Aorta (tissue), 5 donors: ENCODE data around the gene CPA1. TPM values are rescaled to one million over a fixed set of nuclear protein-coding genes. Genes with fewer than 3 reads are reported as not detected.

Experiments used
- ATAC-seq: fragments of 200-7000 bp; cut with Tn5 transposase; one replicate; pipeline ENCODE4 v1.9.1; 2022; ENCODE audit warnings: moderate library complexity; ENCODE audit not compliant: low FRiP score
- DNase-seq, 2 donors: peaks; one replicate each; pipeline ENCODE4 v3.0.0-alpha.2; 2020
- H3K27ac ChIP-seq, 2 donors: one replicate each; pipeline ENCODE4 v1.5.1; 2013; ENCODE audit warnings: low read length in 2 of 2, mild to moderate bottlenecking in 2 of 2, moderate library complexity in 2 of 2, control low read depth in 1 of 2, inconsistent platforms in 1 of 2, low read depth in 1 of 2
- H3K27me3 ChIP-seq, 2 donors: one replicate each; pipeline ENCODE4 v1.6.1; 2013; ENCODE audit warnings: control low read depth in 1 of 2, low read length in 1 of 2, mild to moderate bottlenecking in 1 of 2, moderate library complexity in 1 of 2; ENCODE audit not compliant: insufficient read depth in 2 of 2, control insufficient read depth in 1 of 2
- H3K36me3 ChIP-seq, 2 donors: one replicate each; pipeline ENCODE4 v1.6.1; 2013; ENCODE audit warnings: control low read depth in 1 of 2, low read length in 1 of 2, mild to moderate bottlenecking in 1 of 2; ENCODE audit not compliant: insufficient read depth in 2 of 2, control insufficient read depth in 1 of 2
- H3K4me1 ChIP-seq, 2 donors: one replicate each; pipeline ENCODE4 v1.6.1; 2013; ENCODE audit warnings: low read length in 2 of 2, control low read depth in 1 of 2, mild to moderate bottlenecking in 1 of 2, moderate library complexity in 1 of 2; ENCODE audit not compliant: insufficient read depth in 2 of 2, control insufficient read depth in 1 of 2
- H3K4me3 ChIP-seq, 2 donors: one replicate each; pipeline ENCODE4 v1.5.1; 2013; ENCODE audit warnings: low read length in 2 of 2, control low read depth in 1 of 2, mild to moderate bottlenecking in 1 of 2
- H3K9me3 ChIP-seq: one replicate; pipeline ENCODE4 v1.6.1; 2013; ENCODE audit warnings: mild to moderate bottlenecking, low read length; ENCODE audit not compliant: control insufficient read depth
- WGBS, 2 donors: extraction: QIAGEN DNeasy Blood & Tissue Kit; methylation state at CpG; one replicate each; pipeline ENCODE4 v1.1.7; 2013; 5-methylcytosine and 5-hydroxymethylcytosine counted together
- intact Hi-C, 2 donors: fragments of 100-400 bp; cut with DNase I; formaldehyde crosslinking; loops; one replicate each; pipeline versions ENCODE4 v1.14.2 to v1.15.0; 2022
- polyA plus RNA-seq, 2 donors: library from polyadenylated mRNA; stranded (reverse); fragments of 200-250 nt; gene quantifications; one replicate each; pipeline ENCODE4 v1.2.3, GENCODE V29; 2013
- total RNA-seq, 2 donors: library from RNA; stranded (reverse); fragmentation: NEBNext Ultra II Directional; extraction: Animal tissue kit (Norgen Biotek cat#: 25700); gene quantifications; one replicate each; pipeline ENCODE4 v1.2.1, GENCODE V29; 2021
- donor health status: healthy with polysubstance abuse.
- donor health status: Bipolar disorder and iron deficiency.
- donor health status: DM: no; HTN: no; CAD: no.
- donor health status: DM: no; HTN: no; CAD: no.
- donor health status: DM: yes; HTN: yes; CAD: no.

CPA1 gene
- total and polyA plus RNA-seq, 4 donors, result 3.6 to 9.4 (median 6.2) TPM

GRCh38 chr7:130362251-130362816, 18.0 kb upstream of the CPA1 start:
- DNase-seq (no peak), ATAC-seq (no peak)
- Histone ChIP-seq H3K4me3 (no peak overlapping the region), H3K36me3 (no peaks in the 10 kb centered on the region), H3K27me3 (no peaks in the 10 kb centered on the region), H3K4me1 (no peaks in the 10 kb centered on the region), H3K9me3 (no peaks in the 10 kb centered on the region), H3K27ac (no peak overlapping the region)
- intact Hi-C loops, result loop anchor here in 1 of 2 donors (5.0 kb wide), 1 partner anchor 70 kb away; the partner anchor contains the start of gene CPA4
- WGBS, 2 donors, result 90 to 94% methylated on average over 10 of the region's 10 CpGs

- H3K27ac ChIP-seq, result no peak overlapping the region
- H3K36me3 ChIP-seq, result no peaks in the 10 kb centered on the region
- no peak overlapping the region for H3K4me3 ChIP-seq
- no peaks in the 10 kb centered on the region for H3K9me3 ChIP-seq
- DNase-seq (peak in 1 of 2 donors; percentile 69), ATAC-seq (peak; percentile 66)
- WGBS, 2 donors, result 60% methylated on average over 8 of the region's 8 CpGs
- H3K27me3 ChIP-seq, result no peaks in the 10 kb centered on the region
- intact Hi-C loops, result loop anchor here in 1 of 2 donors (5.0 kb wide), 1 partner anchor 71 kb away; the partner anchor contains the start of gene CPA4
- H3K4me1 ChIP-seq, result no peaks in the 10 kb centered on the region
Measured at GRCh38 chr7:130363026-130363847, 17.1 kb upstream of the CPA1 start.

- peak in 1 of 2 donors; percentile 39 for DNase-seq
- H3K27me3 ChIP-seq, result no peaks in the 10 kb centered on the region
- H3K4me1 ChIP-seq, result no peaks in the 10 kb centered on the region
- intact Hi-C loops, result loop anchor here in 1 of 2 donors (5.0 kb wide), 1 partner anchor 72 kb away; the partner anchor contains the start of gene CPA4
- no peak for ATAC-seq
- H3K27ac ChIP-seq, result no peak overlapping the region
- no peaks in the 10 kb centered on the region for H3K9me3 ChIP-seq
- WGBS, 2 donors, result 56 to 58% methylated on average over 4 of the region's 4 CpGs
- H3K36me3 ChIP-seq, result no peaks in the 10 kb centered on the region
- H3K4me3 ChIP-seq, result no peak overlapping the region
Measured at GRCh38 chr7:130364451-130364850, 15.8 kb upstream of the CPA1 start.

- no peak for DNase-seq
- H3K9me3 ChIP-seq, result no peaks in the 10 kb centered on the region
- H3K27me3 ChIP-seq, result no peaks in the 10 kb centered on the region
- ATAC-seq, result no peak
- 75% methylated on average over 2 of the region's 2 CpGs for WGBS, 2 donors
- no peaks in the 10 kb centered on the region for H3K4me1 ChIP-seq
- no peak overlapping the region for H3K27ac ChIP-seq
- intact Hi-C loops, result no loop called here
- no peak overlapping the region for H3K4me3 ChIP-seq
- H3K36me3 ChIP-seq, result no peaks in the 10 kb centered on the region
Measured at GRCh38 chr7:130365088-130365487, 15.2 kb upstream of the CPA1 start.

- intact Hi-C loops, result no loop called here
- WGBS, 2 donors, result 76 to 79% methylated on average over 15 of the region's 15 CpGs
- DNase-seq, result no peak
Measured at GRCh38 chr7:130365511-130366441, 14.5 kb upstream of the CPA1 start.

GRCh38 chr7:130366564-130366963, 13.7 kb upstream of the CPA1 start:
- no peak overlapping the region for H3K27ac ChIP-seq
- ATAC-seq (no peak), DNase-seq (no peak)
- no peaks in the 10 kb centered on the region for H3K27me3 ChIP-seq
- no peak overlapping the region for H3K4me3 ChIP-seq
- intact Hi-C loops, result no loop called here
- H3K4me1 ChIP-seq, result no peaks in the 10 kb centered on the region
- H3K36me3 ChIP-seq, result no peaks in the 10 kb centered on the region
- 92% methylated on average over 6 of the region's 6 CpGs for WGBS, 2 donors
- H3K9me3 ChIP-seq, result no peaks in the 10 kb centered on the region

More at GRCh38 chr7:130365511-130366441, 14.5 kb upstream of the CPA1 start:
- Histone ChIP-seq H3K27ac (no peak overlapping the region), H3K4me1 (no peaks in the 10 kb centered on the region), H3K27me3 (no peaks in the 10 kb centered on the region), H3K36me3 (no peaks in the 10 kb centered on the region), H3K9me3 (no peaks in the 10 kb centered on the region), H3K4me3 (no peak overlapping the region)
- no peak for ATAC-seq

- H3K27ac ChIP-seq, result no peak overlapping the region
- no peak overlapping the region for H3K4me3 ChIP-seq
- intact Hi-C loops, result no loop called here
- ATAC-seq, result no peak
- 91% methylated on average over 13 of the region's 13 CpGs for WGBS, 2 donors
- no peaks in the 10 kb centered on the region for H3K27me3 ChIP-seq
- H3K36me3 ChIP-seq, result no peaks in the 10 kb centered on the region
- no peak for DNase-seq
- H3K4me1 ChIP-seq, result no peaks in the 10 kb centered on the region
- H3K9me3 ChIP-seq, result no peaks in the 10 kb centered on the region
Measured at GRCh38 chr7:130367088-130367755, 13.1 kb upstream of the CPA1 start.
